Fibroblast of lung (primary cell): ENCODE results near the gene CCDC198. TPM values are rescaled to one million over a fixed set of nuclear protein-coding genes. Genes with fewer than 3 reads are reported as not detected.

Experiments
- DNase-seq, 2 donors: peaks; one replicate each; pipeline versions ENCODE4 v3.0.0 to v3.0.0-alpha.2; 2010; ENCODE audit warnings: low read depth in 2 of 2
- H2AFZ ChIP-seq: 2 replicates; pipeline ENCODE4 v1.5.1; 2012; ENCODE audit warnings: low read length, control low read depth, inconsistent platforms
- H3K27ac ChIP-seq: 2 replicates; pipeline ENCODE4 v1.5.1; 2011; ENCODE audit warnings: low read length, control low read depth; ENCODE audit not compliant: insufficient read depth
- H3K27me3 ChIP-seq: 2 replicates; pipeline ENCODE4 v1.5.1; 2011; ENCODE audit warnings: mild to moderate bottlenecking, low read length; ENCODE audit not compliant: control insufficient read depth, insufficient read depth
- H3K36me3 ChIP-seq: 2 replicates; pipeline ENCODE4 v1.5.1; 2011; ENCODE audit warnings: low read length; ENCODE audit not compliant: control insufficient read depth, insufficient read depth
- H3K4me1 ChIP-seq: 2 replicates; pipeline ENCODE4 v1.5.1; 2011; ENCODE audit warnings: low read length; ENCODE audit not compliant: control insufficient read depth, insufficient read depth; ENCODE audit errors: extremely low read depth
- H3K4me2 ChIP-seq: 2 replicates; pipeline ENCODE4 v1.5.1; 2011; ENCODE audit warnings: low read length, control low read depth; ENCODE audit not compliant: insufficient read depth; ENCODE audit errors: extremely low read depth
- H3K4me3 ChIP-seq, 4 experiments: fragments of 200-600 bp in 1 of 4; sonication (generic) in 1 of 4; replicated peaks in 1 of 4; 2 replicates each; pipeline ENCODE4 v1.5.1; 2011 to 2016; ENCODE audit warnings: low read length in 4 of 4, low read depth in 3 of 4, mild to moderate bottlenecking in 3 of 4, control low read depth in 2 of 4, inconsistent platforms in 1 of 4, mixed read lengths in 1 of 4; ENCODE audit not compliant: insufficient read depth in 1 of 4; ENCODE audit errors: control extremely low read depth in 1 of 4
- H3K79me2 ChIP-seq: 2 replicates; pipeline ENCODE4 v1.5.1; 2012; ENCODE audit warnings: mild to moderate bottlenecking, low read length, inconsistent platforms; ENCODE audit not compliant: control insufficient read depth, insufficient read depth
- H3K9ac ChIP-seq: 2 replicates; pipeline ENCODE4 v1.5.1; 2011; ENCODE audit warnings: mild to moderate bottlenecking, low read length, control low read depth; ENCODE audit not compliant: insufficient read depth
- H3K9me3 ChIP-seq: 2 replicates; pipeline ENCODE4 v1.5.1; 2012; ENCODE audit warnings: low read depth, low read length; ENCODE audit not compliant: control insufficient read depth, insufficient read depth
- H4K20me1 ChIP-seq: 2 replicates; pipeline ENCODE4 v1.5.1; 2011; ENCODE audit warnings: low read length; ENCODE audit not compliant: control insufficient read depth, insufficient read depth; ENCODE audit errors: extremely low read depth
- EZH2 ChIP-seq: IDR thresholded peaks from 2 replicates; pipeline ENCODE4 v1.5.1; 2012; ENCODE audit warnings: low read length, control low read depth, mild to moderate bottlenecking; ENCODE audit errors: missing control alignments
- polyA minus RNA-seq: library from RNA; depleted of rRNA, polyadenylated mRNA; stranded (reverse); fragments of >200 nt; gene quantifications from 2 replicates; pipeline ENCODE4 v1.2.3, GENCODE V29; 2011; ENCODE audit warnings: low replicate concordance
- polyA plus RNA-seq, 2 donors: library from polyadenylated mRNA; depleted of rRNA in 1 of 2; stranded (reverse) in 1 of 2; unstranded in 1 of 2; fragments of >200 nt; gene quantifications; 2 replicates each; pipeline ENCODE4 v1.2.1, GENCODE V29; 2011 to 2012; ENCODE audit warnings: missing spikeins in 1 of 2
- total RNA-seq: library from RNA; depleted of rRNA; stranded (reverse); fragments of >200 nt; gene quantifications from 2 replicates; pipeline ENCODE4 v1.2.1, GENCODE V29; 2014
- TF ChIP-seq, protein P1 (sequence below), 2 donors: IDR thresholded peaks in 1 of 2; conservative IDR thresholded peaks in 1 of 2; 1 replicate in 1 of 2; 2 replicates in 1 of 2; pipeline ENCODE4 v1.5.1; 2011 to 2012; ENCODE audit warnings: low read length in 2 of 2, control low read depth in 1 of 2, inconsistent platforms in 1 of 2, low read depth in 1 of 2, mild to moderate bottlenecking in 1 of 2

The CCDC198 gene, protein sequence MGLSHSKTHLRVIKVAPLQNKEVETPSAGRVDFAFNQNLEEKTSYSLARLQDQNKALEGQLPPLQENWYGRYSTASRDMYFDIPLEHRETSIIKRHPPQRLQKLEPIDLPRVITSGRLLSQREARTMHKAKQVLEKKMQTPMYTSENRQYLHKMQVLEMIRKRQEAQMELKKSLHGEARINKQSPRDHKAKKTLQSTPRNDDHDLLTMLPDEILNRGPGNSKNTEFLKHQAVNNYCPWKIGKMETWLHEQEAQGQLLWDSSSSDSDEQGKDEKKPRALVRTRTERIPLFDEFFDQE
- not detected in 2 replicates for total RNA-seq
- polyA plus RNA-seq = not detected in 2 replicates
- polyA plus RNA-seq (2012) = not detected in 2 replicates
- polyA minus RNA-seq = not detected in 2 replicates

DNA sequence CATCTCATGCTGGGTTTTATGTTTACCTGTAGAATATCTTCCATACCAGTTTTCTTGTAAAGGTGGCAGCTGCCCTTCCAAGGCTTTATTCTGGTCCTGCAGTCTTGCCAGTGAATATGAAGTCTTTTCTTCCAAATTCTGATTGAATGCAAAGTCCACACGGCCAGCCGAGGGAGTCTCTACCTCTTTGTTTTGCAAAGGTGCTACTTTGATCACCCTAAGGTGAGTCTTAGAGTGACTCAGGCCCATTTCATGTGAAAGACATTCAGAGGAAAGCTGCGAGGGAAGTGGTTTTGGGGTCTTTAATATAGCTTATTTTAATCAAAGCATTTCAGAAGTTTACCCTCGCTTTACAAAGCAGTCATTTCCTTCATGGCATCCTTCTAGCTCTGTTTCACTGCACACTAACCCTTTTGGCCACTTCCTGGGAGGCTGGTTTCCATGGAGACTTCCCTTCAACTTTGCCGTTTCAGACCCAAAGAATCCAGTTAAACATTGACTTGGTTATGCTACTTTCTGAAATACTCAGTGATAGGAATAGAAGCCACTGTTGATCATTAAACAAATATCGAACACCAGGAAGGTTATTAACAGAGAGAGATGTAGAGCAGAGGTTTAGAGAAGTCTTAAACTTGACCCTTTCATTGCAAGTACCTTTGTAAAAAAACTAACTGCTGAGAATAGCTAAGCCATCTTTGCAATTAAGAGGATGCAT, at the start of gene CCDC198:
CCDC198 (minus strand) TSS at position 391 of the 715 bp plus-strand sequence; CDS start at position 249, 142 bp downstream.
- Histone ChIP-seq H3K4me3 (no peak within 1 kb of the TSS), H3K79me2 (no peaks in the 10 kb centered on the region), H3K4me2 (no peak within 1 kb of the TSS), H3K9ac (no peak within 1 kb of the TSS), H2AFZ (no peak within 1 kb of the TSS), H3K9me3 (no peaks in the 10 kb centered on the region), H3K4me1 (no peaks in the 10 kb centered on the region), H3K27ac (no peak within 1 kb of the TSS), H4K20me1 (no peaks in the 10 kb centered on the region), H3K36me3 (no peaks in the 10 kb centered on the region), H3K27me3 (no peaks in the 10 kb centered on the region)
- peak in 1 of 2 donors; percentile 60 for DNase-seq
- no peak for TF ChIP-seq EZH2
- TF ChIP-seq, protein P1, sequence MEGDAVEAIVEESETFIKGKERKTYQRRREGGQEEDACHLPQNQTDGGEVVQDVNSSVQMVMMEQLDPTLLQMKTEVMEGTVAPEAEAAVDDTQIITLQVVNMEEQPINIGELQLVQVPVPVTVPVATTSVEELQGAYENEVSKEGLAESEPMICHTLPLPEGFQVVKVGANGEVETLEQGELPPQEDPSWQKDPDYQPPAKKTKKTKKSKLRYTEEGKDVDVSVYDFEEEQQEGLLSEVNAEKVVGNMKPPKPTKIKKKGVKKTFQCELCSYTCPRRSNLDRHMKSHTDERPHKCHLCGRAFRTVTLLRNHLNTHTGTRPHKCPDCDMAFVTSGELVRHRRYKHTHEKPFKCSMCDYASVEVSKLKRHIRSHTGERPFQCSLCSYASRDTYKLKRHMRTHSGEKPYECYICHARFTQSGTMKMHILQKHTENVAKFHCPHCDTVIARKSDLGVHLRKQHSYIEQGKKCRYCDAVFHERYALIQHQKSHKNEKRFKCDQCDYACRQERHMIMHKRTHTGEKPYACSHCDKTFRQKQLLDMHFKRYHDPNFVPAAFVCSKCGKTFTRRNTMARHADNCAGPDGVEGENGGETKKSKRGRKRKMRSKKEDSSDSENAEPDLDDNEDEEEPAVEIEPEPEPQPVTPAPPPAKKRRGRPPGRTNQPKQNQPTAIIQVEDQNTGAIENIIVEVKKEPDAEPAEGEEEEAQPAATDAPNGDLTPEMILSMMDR (conservative IDR thresholded peaks at IDR 0.05 in 1 of 2, IDR thresholded peaks at IDR 0.05 in 1 of 2; ENCODE audit: low read depth in 1 of 2, low read length in 2 of 2) = no peak

DNA sequence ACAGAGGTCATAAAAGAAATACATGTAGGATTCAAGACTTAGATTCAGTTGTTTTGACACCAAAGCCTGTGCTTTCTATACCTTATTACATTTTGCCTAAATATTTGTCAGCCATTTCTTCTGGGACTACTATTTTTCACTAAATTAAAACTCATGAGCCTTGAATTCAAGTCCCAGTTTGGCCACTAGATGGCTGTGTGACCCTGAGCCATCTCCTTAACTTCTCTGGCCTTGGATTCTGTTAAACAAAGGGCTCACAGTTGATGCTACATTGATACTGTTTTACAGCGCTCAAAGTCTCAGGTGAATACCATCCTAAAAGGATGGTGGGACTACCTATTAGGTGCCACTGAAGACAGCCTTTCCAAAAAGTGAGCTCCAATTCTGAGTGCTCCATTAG, 39.6 kb upstream of the CCDC198 start:
- Histone ChIP-seq H3K4me3 (no peak overlapping the region), H3K9ac (no peak overlapping the region), H4K20me1 (no peaks in the 10 kb centered on the region), H3K36me3 (no peaks in the 10 kb centered on the region), H2AFZ (no peak overlapping the region), H3K4me2 (no peak overlapping the region), H3K27me3 (no peaks in the 10 kb centered on the region), H3K27ac (no peak overlapping the region), H3K9me3 (no peaks in the 10 kb centered on the region), H3K79me2 (no peaks in the 10 kb centered on the region), H3K4me1 (no peaks in the 10 kb centered on the region)
- TF ChIP-seq EZH2 = no peak
- TF ChIP-seq, protein P1 (conservative IDR thresholded peaks at IDR 0.05 in 1 of 2, IDR thresholded peaks at IDR 0.05 in 1 of 2; ENCODE audit: low read depth in 1 of 2, low read length in 2 of 2) = peak; percentile 19 to 28
- peak; percentile 2 to 4 for DNase-seq

DNA sequence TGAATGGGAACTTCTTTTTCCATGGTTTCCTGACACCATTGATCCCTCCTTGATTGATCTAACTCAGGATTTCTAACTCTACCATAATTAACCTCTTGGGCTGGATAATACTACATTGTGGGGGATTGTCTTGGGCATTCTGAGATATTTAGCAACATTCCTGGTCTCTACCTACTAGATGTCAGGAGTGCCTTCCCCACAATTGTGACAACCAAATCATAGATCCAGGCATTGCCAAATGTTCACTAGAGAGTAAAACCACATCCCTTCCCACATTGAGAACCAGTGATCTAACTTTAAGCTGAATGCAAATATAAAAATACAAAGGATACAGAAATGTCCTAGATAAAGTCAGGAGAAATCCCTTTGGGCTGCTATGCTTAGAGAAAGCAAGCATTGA, 36.9 kb upstream of the CCDC198 start:
- Histone ChIP-seq H3K4me3 (no peak overlapping the region), H2AFZ (no peak overlapping the region), H3K27me3 (no peaks in the 10 kb centered on the region), H3K36me3 (no peaks in the 10 kb centered on the region), H4K20me1 (no peaks in the 10 kb centered on the region), H3K79me2 (no peaks in the 10 kb centered on the region), H3K4me1 (no peaks in the 10 kb centered on the region), H3K9me3 (no peaks in the 10 kb centered on the region), H3K9ac (no peak overlapping the region), H3K4me2 (no peak overlapping the region), H3K27ac (no peak overlapping the region)
- no peak for DNase-seq
- no peak for TF ChIP-seq EZH2
- TF ChIP-seq, protein P1 (conservative IDR thresholded peaks at IDR 0.05 in 1 of 2, IDR thresholded peaks at IDR 0.05 in 1 of 2; ENCODE audit: low read depth in 1 of 2, low read length in 2 of 2) = no peak
